Suppressor macrophage treated with lipopolysaccharide for 1 hour (primary cell): ENCODE data around the gene CEP72.
"Not testable (repeated sequence)": the region's sequence is repeated elsewhere in the genome, so short reads cannot be mapped to it uniquely, and the experiment has no call there.

Experiments
- DNase-seq, 3 donors: peaks; one replicate each; pipeline ENCODE4 v3.0.0-alpha.2; 2020 to 2022

The CEP72 gene

GRCh38 chr5:673831-674629 is 61.9 kb downstream of the CEP72 start:
- DNase-seq: no peak

GRCh38 chr5:674630-675011 is 62.5 kb downstream of the CEP72 start:
- DNase-seq: no peak

- DNase-seq: no peak
These were observed 63.2 kb downstream of the CEP72 start for GRCh38 chr5:675111-675870.

- DNase-seq: no peak
These were observed 63.9 kb downstream of the CEP72 start for GRCh38 chr5:675871-676698.

- no peak for DNase-seq
These were observed 64.5 kb downstream of the CEP72 start for GRCh38 chr5:676699-677076.

- DNase-seq: no peak
These were observed 65.3 kb downstream of the CEP72 start for GRCh38 chr5:677131-678101.

- not testable (repeated sequence) for DNase-seq
These were observed 66.4 kb downstream of the CEP72 start for GRCh38 chr5:678521-678920.

GRCh38 chr5:679166-679895 is 67.2 kb downstream of the CEP72 start:
- not testable (repeated sequence) for DNase-seq

GRCh38 chr5:680118-680795 is 68.1 kb downstream of the CEP72 start:
- DNase-seq: not testable (repeated sequence)

- DNase-seq: not testable (repeated sequence)
These were observed 68.7 kb downstream of the CEP72 start for GRCh38 chr5:680836-681235.

- not testable (repeated sequence) for DNase-seq
These were observed 69.4 kb downstream of the CEP72 start for GRCh38 chr5:681317-682191.

GRCh38 chr5:682216-682615 is 70.1 kb downstream of the CEP72 start:
- not testable (repeated sequence) for DNase-seq

GRCh38 chr5:682651-683358 is 70.7 kb downstream of the CEP72 start:
- DNase-seq: not testable (repeated sequence)

GRCh38 chr5:683551-684481 is 71.7 kb downstream of the CEP72 start:
- no peak for DNase-seq

GRCh38 chr5:684751-685216 is 72.6 kb downstream of the CEP72 start:
- DNase-seq: no peak

- DNase-seq: no peak
These were observed 73.4 kb downstream of the CEP72 start for GRCh38 chr5:685262-686171.

GRCh38 chr5:686172-686523 is 74.0 kb downstream of the CEP72 start:
- DNase-seq: not testable (repeated sequence)
